ENCODE measurements around the gene SYT1.

- no peak for TF ChIP-seq POLR2A (IDR thresholded peaks at IDR 0.05)
- no peak for TF ChIP-seq CTCF (IDR thresholded peaks at IDR 0.05)
Measured at GRCh38 chr12:79299447-79300198, 435.0 kb downstream of the SYT1 start.
